ENCODE measurements around the gene CCDC144A.
"Not testable (repeated sequence)": the region's sequence is repeated elsewhere in the genome, so short reads cannot be mapped to it uniquely, and the experiment has no call there.

Gene CCDC144A

DNA sequence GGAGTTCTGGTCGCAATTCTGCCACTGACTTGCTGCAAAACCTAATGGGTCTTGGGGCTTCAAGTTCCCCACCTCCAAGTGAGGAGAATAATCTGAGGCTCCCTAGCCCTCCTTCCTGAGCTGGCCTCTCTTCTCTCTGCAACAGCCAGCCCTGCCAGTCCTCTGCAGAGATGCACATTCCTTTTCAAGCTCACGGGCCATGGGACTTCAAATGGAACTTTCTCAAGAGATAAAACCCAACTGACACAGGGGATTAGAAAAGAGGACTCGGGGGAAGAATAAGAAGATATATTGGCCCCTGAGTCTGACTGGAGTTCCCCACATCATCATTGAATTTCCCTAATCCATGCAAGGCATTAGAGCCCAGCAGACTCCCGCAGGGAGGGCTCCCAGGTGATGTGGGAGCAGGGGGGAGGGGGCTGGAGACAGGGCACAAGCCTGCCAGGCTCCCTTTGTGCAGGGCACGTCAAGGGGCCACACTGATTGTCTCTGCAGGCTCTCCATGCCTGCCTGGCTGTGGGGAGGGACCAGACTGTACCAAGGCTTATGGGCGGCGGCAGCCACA, 131.0 kb downstream of the CCDC144A start:
- DNase-seq, result no peak

DNA sequence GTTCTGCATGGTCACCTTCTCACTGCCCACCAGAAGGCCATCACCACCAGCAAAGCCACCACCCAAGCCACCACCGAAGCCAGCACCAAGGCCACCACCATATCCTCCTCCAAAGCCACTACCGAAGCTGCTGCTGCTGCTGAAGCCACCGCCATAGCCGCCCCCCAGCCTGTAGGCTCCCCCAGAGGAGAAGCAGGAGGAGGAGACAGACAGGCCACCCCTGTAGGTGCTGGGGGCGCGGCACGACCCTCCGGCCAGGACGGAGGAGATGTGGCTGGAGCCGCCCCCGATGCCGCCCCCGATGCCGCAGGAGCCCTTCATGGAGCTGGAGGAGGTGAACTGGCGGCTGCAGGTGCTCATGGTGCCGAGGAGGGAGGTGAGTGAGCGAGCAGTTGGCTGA, 132.1 kb downstream of the CCDC144A start:
- DNase-seq, result not testable (repeated sequence)

DNA sequence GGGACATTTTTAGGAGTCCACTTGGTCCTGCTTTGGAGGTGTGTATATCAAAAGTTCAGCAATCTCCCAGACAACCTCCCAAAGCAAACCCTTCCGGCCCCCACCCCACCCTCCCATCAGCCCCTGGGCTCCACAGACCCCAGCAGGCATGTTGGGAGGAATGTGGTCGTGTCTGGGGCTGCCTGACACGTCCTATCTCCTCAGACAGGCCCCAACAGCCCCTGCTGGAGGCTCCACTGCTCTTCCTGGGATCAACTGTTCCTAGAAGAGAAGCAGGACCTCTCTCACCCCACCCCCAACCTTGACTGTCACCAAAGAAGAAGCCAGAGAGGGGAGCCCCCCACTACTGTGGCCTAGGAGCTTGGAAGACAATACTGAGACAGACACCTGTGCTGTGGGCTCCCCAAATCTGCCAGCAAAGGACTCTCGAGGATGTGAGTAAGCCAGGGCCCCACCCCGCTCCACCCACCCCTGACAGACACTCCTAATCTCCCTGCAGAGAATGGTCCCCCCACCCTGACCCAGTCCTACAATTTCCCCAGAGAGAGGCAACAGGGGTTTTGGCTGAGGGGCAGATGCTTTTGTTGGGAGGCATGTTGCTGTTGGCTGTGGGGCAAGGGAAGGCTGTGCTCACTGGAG, 133.8 kb downstream of the CCDC144A start:
- DNase-seq, result not testable (repeated sequence)

Data from NCI-H69 (cell line).